Activated naive CD4-positive, alpha-beta T cell treated with anti-CD3 and anti-CD28 coated beads, Interleukin-2, amount 50 U/mL, for 24 hours (primary cell): ENCODE data around the gene DSC1.

Source experiments
- H3K27ac Mint-ChIP-seq: one replicate; pipeline ENCODE4 v1.8.0; 2021; ENCODE audit warnings: mild to moderate bottlenecking, mixed read lengths
- H3K27me3 Mint-ChIP-seq: one replicate; pipeline ENCODE4 v1.8.0; 2021; ENCODE audit warnings: mixed read lengths
- H3K36me3 Mint-ChIP-seq: one replicate; pipeline ENCODE4 v1.8.0; 2021; ENCODE audit warnings: mixed read lengths
- H3K4me1 Mint-ChIP-seq: one replicate; pipeline ENCODE4 v1.8.0; 2021; ENCODE audit warnings: mixed read lengths
- H3K4me3 Mint-ChIP-seq: one replicate; pipeline ENCODE4 v1.8.0; 2021; ENCODE audit warnings: mild to moderate bottlenecking, mixed read lengths
- H3K9me3 Mint-ChIP-seq: one replicate; pipeline ENCODE4 v1.8.0; 2021; ENCODE audit warnings: mixed read lengths

Gene DSC1

DNA sequence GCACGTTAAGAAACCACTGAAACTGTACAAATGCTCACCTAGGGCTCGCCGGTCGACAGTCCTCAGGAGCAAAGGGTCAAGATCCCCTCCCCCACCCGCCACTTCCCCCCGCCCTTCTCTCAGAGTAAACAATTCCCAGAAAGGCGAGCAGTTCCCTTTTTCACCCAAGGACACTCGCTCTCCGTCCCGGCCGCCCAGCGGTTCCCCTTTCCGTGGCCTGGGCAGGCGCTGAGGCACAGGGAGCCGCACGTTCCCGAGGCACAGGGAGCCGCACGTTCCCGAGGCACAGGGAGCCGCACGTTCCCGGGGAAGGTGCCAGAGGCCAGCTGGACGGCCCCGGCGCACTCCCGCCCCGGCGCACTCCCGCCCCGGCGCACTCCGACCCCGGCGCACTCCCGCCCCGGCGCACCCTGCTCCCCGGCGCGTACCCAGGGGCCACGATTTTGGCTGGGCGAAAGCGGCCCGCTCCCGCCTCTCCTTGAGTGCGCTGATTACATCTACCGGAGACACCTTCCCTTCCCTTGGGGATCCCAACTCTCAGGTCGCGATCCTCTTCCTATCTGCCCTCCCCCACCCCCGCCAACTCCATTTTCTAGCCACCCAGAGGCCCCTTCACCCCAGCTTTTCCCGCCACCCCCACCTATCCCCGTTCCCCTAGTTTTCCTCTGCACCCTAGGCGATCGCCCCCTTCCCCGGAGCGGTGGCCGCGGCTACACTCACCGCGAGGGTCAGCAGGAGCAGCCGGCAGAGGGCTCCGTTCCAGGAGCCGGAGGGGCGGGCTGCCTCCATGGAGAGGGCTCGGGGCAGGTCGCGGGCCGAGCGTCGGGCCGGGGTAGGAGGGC, 61.3 kb downstream of the DSC1 start:
- H3K9me3 Mint-ChIP-seq, result peaks cover 4% of the 10 kb centered on the region
- H3K27me3 Mint-ChIP-seq, result peaks cover 27% of the 10 kb centered on the region
- H3K27ac Mint-ChIP-seq, result no peak overlapping the region
- H3K4me1 Mint-ChIP-seq, result no peaks in the 10 kb centered on the region
- no peak overlapping the region for H3K4me3 Mint-ChIP-seq
- peaks cover 3% of the 10 kb centered on the region for H3K36me3 Mint-ChIP-seq

DNA sequence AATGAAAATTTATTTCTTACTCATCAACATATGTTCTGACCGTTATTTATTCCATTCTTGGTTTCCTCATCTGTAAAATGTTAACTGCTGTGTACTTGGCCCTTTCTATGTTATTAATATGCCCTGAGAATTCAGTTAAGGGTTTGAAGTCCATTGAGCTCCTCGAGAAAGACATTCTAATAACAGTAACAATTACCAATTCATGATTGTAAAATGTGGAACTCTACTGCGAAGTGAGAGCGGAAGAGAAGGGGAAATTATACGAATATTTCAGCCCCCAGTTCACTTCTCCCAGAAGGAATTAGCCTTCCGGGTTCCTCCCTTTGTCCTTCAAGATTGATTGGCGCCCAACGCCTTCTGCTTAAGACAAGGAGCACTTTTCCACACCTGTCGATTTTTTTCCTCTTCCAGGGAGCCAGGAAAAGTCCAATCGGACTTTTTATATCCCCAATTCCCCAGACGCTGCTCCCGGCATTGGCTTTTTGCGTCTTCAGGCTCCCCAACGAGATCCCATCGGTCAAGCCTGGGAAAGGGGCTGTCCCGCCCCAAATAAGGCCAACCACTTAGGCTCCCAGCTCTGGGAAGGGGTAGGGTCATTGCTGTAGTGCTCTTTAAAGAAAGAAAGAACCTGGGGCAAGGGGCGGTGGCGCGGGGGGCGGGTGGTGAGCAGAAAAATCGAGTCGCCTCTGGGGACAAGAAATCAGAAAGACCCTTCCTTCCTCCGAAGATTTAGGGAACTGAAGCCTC, 62.0 kb downstream of the DSC1 start:
- peak overlapping the region; percentile 40 for H3K4me3 Mint-ChIP-seq
- peaks cover 27% of the 10 kb centered on the region for H3K27me3 Mint-ChIP-seq
- no peaks in the 10 kb centered on the region for H3K4me1 Mint-ChIP-seq
- H3K9me3 Mint-ChIP-seq, result peaks cover 4% of the 10 kb centered on the region
- peaks cover 3% of the 10 kb centered on the region for H3K36me3 Mint-ChIP-seq
- H3K27ac Mint-ChIP-seq, result no peak overlapping the region

DNA sequence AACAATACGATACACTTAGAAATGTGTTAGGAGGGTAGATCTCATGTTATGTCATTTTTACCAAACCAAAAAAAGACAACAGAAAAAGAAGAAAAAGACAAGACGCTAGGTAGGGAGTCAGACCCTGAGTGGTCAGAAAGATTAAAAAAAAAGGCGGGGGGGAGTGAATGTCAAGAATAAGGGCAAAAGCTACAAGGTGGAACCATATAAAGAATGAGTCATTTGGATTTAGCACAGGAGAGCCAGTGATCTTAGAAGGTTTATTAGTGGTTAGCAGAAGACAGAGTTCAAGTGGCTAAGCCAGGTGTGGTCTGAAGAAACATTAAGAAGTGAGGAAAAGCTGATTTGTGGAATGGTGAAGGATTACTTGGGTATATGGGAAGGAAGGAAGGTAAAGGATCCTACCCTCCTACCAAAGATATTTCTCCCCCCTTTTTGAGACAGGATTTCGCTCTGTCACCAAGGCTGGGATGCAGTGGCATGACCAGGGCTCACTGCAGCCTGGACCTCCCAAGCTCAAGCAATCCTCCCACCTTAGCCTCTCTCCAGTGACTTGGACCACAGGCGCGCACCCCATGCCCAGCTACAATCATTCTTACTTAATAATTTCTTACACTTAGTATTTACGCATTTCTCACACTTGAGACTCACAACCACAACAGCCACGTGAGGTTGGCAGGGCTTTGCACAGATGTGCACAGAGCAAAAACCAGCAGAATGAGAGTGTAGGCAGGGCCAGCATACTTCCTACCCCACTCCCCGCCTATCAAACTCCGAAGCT, 63.0 kb downstream of the DSC1 start:
- peaks cover 27% of the 10 kb centered on the region for H3K27me3 Mint-ChIP-seq
- peaks cover 3% of the 10 kb centered on the region for H3K36me3 Mint-ChIP-seq
- H3K27ac Mint-ChIP-seq, result no peak overlapping the region
- H3K4me1 Mint-ChIP-seq, result no peaks in the 10 kb centered on the region
- H3K9me3 Mint-ChIP-seq, result peaks cover 4% of the 10 kb centered on the region
- H3K4me3 Mint-ChIP-seq, result no peak overlapping the region

DNA sequence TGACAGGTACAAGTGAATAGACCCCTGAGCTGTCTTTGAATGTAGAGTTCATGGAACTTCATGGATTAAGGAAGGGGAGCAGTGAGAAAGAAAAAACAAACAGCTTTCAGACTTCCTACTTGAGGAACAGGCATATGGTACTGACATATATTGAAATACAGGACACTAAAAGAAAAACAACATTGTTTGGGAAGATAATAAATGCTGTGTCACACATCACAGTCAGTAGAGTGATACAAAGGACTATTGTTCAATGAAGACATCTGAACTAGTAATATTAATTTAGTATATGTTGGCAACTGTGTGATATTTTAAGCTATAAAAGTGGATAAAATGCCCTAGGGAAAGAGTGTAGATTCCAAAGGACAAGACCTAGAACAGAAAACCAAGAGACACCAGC, 63.8 kb downstream of the DSC1 start:
- no peak overlapping the region for H3K4me3 Mint-ChIP-seq
- peaks cover 3% of the 10 kb centered on the region for H3K36me3 Mint-ChIP-seq
- H3K27me3 Mint-ChIP-seq, result peaks cover 27% of the 10 kb centered on the region
- H3K27ac Mint-ChIP-seq, result no peak overlapping the region
- H3K4me1 Mint-ChIP-seq, result no peaks in the 10 kb centered on the region
- peaks cover 4% of the 10 kb centered on the region for H3K9me3 Mint-ChIP-seq

DNA sequence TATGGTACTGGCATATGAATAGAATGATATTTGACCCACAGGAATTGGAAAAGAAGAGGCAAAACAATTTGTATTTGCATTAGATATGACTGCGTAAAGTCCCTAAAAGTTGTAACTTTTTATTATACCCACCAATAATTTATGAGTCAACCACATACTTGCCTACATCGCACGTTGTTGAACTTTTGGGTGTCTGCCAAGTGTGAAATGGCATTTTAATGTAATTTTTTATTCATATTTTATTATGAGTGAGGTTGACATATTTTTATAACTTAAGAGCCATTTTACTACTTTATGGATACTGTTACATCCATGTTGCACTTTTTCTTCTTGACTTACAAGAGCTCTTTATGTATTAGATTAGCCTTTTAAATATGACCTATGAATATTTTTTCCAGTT, 65.0 kb downstream of the DSC1 start:
- no peaks in the 10 kb centered on the region for H3K4me1 Mint-ChIP-seq
- no peak overlapping the region for H3K4me3 Mint-ChIP-seq
- no peaks in the 10 kb centered on the region for H3K9me3 Mint-ChIP-seq
- no peak overlapping the region for H3K27ac Mint-ChIP-seq
- peaks cover 19% of the 10 kb centered on the region for H3K27me3 Mint-ChIP-seq
- H3K36me3 Mint-ChIP-seq, result no peaks in the 10 kb centered on the region

DNA sequence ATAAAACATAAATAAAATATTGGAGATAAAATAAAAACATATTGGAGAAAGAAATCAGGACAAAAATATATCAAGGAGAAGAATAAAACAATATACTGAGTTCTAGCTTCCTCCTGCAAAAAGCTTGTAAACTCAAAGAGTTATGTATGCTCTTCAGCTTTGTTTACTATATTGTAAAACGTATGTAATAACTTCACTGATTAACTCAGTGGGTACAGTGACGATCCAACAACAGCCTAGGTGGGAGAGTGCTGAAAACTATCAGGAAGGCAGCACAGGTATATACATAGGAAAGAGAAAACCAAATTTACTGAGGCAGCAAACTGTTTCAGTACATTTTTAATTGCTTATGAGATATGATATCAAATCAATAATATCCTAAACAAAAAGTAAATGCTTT, 68.8 kb downstream of the DSC1 start:
- Mint-ChIP-seq H3K27me3 (peaks cover 2% of the 10 kb centered on the region), H3K9me3 (no peaks in the 10 kb centered on the region), H3K4me1 (no peaks in the 10 kb centered on the region), H3K36me3 (no peaks in the 10 kb centered on the region), H3K4me3 (no peak overlapping the region), H3K27ac (no peak overlapping the region)

DNA sequence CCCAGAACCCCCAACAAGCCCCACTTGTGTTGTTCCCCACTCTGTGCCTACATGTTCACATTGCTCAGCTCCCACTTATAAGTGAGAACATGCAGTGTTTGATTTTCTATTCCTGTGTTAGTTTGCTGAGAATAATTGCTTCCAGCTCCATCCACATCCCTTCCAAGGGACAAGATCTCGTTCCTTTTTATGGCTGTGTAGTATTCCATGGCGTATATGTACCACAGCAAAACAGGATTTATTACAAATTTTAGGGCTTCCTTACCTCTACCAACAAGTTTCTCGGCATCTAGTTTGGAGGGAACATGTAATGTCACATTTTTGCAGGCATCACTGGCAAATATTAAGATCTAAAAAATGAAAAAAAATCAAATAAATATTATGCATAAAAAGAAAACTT, 69.4 kb downstream of the DSC1 start:
- no peaks in the 10 kb centered on the region for H3K9me3 Mint-ChIP-seq
- H3K4me1 Mint-ChIP-seq, result no peaks in the 10 kb centered on the region
- no peak overlapping the region for H3K27ac Mint-ChIP-seq
- H3K36me3 Mint-ChIP-seq, result no peaks in the 10 kb centered on the region
- H3K27me3 Mint-ChIP-seq, result no peaks in the 10 kb centered on the region
- no peak overlapping the region for H3K4me3 Mint-ChIP-seq

DNA sequence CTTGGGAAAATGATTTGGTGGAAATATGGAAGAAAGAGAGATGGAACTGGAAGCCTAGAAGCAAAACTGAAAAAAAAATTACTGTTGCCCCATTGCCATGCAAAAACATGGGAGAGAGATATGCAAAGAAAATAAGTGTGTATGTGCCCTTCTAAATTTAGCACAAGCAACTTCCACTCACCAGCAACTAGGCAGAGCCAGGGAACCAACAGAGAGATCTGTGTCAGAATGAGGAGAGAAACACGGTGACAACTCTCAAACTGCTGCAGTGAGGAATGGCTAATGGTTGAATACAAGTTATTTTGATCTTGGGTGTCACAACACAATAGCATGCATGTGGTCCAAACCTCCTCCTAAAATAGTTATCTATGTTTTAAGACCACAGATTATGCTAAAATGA, 71.3 kb downstream of the DSC1 start:
- no peak overlapping the region for H3K27ac Mint-ChIP-seq
- no peak overlapping the region for H3K4me3 Mint-ChIP-seq
- no peaks in the 10 kb centered on the region for H3K4me1 Mint-ChIP-seq
- no peaks in the 10 kb centered on the region for H3K27me3 Mint-ChIP-seq
- H3K9me3 Mint-ChIP-seq, result no peaks in the 10 kb centered on the region
- H3K36me3 Mint-ChIP-seq, result no peaks in the 10 kb centered on the region

DNA sequence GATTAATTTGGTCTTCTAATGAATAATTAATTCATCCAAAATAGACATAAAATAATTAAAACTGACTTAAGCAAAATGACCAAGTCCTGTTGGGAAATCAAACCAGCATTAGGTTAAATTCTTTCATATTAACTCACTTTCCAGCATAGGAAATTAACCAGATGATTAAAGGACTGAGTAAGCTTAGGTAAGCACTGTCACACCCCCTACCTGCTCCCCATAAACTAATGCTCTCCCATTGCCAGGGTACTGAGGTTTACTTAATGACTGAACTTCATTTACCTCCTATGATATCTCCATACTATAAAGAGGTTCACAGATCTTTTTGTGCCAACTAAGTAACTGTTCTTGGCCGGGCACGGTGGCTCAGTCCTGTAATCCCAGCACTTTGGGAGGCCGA, 74.1 kb downstream of the DSC1 start:
- no peaks in the 10 kb centered on the region for H3K27me3 Mint-ChIP-seq
- no peak overlapping the region for H3K27ac Mint-ChIP-seq
- H3K4me3 Mint-ChIP-seq, result no peak overlapping the region
- peaks cover 5% of the 10 kb centered on the region for H3K9me3 Mint-ChIP-seq
- H3K36me3 Mint-ChIP-seq, result no peaks in the 10 kb centered on the region
- H3K4me1 Mint-ChIP-seq, result no peaks in the 10 kb centered on the region

DNA sequence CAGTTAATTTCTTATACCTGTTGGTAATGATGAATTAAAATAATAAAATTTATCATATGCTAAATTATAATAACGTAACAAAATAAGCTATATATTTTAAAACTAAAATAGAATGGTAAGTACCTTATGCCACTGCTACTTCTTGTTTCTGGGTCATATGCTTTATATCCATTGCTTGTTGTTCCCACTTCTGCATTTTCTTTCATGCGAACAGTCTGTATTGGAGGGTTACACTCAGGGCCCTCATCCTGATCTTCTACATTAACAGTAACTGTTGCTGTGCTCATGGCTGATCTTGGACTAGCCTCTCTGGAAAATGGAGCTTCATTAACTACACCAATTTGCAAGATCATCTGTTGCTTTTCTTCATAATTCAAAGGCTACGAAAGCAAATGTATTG, 82.7 kb downstream of the DSC1 start:
- Mint-ChIP-seq H3K27me3 (no peaks in the 10 kb centered on the region), H3K9me3 (peaks cover 7% of the 10 kb centered on the region), H3K27ac (no peak overlapping the region), H3K36me3 (no peaks in the 10 kb centered on the region), H3K4me3 (no peak overlapping the region), H3K4me1 (no peaks in the 10 kb centered on the region)
